ENCODE results near the gene CALCOCO2.

GRCh38 chr17:48903401-48903800 lies 72.6 kb downstream of the CALCOCO2 start:
- TF ChIP-seq, protein P1, sequence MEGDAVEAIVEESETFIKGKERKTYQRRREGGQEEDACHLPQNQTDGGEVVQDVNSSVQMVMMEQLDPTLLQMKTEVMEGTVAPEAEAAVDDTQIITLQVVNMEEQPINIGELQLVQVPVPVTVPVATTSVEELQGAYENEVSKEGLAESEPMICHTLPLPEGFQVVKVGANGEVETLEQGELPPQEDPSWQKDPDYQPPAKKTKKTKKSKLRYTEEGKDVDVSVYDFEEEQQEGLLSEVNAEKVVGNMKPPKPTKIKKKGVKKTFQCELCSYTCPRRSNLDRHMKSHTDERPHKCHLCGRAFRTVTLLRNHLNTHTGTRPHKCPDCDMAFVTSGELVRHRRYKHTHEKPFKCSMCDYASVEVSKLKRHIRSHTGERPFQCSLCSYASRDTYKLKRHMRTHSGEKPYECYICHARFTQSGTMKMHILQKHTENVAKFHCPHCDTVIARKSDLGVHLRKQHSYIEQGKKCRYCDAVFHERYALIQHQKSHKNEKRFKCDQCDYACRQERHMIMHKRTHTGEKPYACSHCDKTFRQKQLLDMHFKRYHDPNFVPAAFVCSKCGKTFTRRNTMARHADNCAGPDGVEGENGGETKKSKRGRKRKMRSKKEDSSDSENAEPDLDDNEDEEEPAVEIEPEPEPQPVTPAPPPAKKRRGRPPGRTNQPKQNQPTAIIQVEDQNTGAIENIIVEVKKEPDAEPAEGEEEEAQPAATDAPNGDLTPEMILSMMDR (conservative IDR thresholded peaks at IDR 0.05; ENCODE audit: low read length): no peak
- no peak for TF ChIP-seq EZH2phosphoT487 (IDR thresholded peaks at IDR 0.05; ENCODE audit: borderline replicate concordance, low read depth, low read length)

Data from OCI-LY7 (cell line).